ENCODE results near the gene CBL.

Gene CBL

GRCh38 chr11:119205574-119206510 is at the start of gene CBL:
Gene CBL, plus strand, starts transcription at chr11:119206339. Its CDS starts 79 bp downstream, at chr11:119206418.
- no peaks in the 10 kb centered on the region for H3K9me3 Mint-ChIP-seq
- peak within 1 kb of the TSS; percentile 93 to 100 (median 98) for H3K4me3 Mint-ChIP-seq
- peaks cover 34% of the 10 kb centered on the region for H3K4me1 Mint-ChIP-seq
- peak within 1 kb of the TSS; percentile 95 to 97 (median 96) for H3K27ac Mint-ChIP-seq
- peaks cover 4% of the 10 kb centered on the region for H3K27me3 Mint-ChIP-seq (ENCODE audit: low read depth)
- TF ChIP-seq CTCF (IDR thresholded peaks at IDR 0.05; ENCODE audit: unreplicated experiment in 3 of 3): peak; percentile 89 to 95 (median 90)
- no peaks in the 10 kb centered on the region for H3K36me3 Mint-ChIP-seq (ENCODE audit: low read depth)

- Mint-ChIP-seq H3K9me3 (no peaks in the 10 kb centered on the region), H3K27ac (no peak overlapping the region), H3K4me1 (no peaks in the 10 kb centered on the region), H3K36me3 (ENCODE audit: low read depth) (no peaks in the 10 kb centered on the region), H3K27me3 (ENCODE audit: low read depth) (peaks cover 30% of the 10 kb centered on the region), H3K4me3 (no peak overlapping the region)
- no peak for TF ChIP-seq CTCF (IDR thresholded peaks at IDR 0.05; ENCODE audit: unreplicated experiment in 3 of 3)
Measured at GRCh38 chr11:119156496-119156895, 49.6 kb upstream of the CBL start.

GRCh38 chr11:119157063-119157462 is 49.1 kb upstream of the CBL start:
- TF ChIP-seq CTCF (IDR thresholded peaks at IDR 0.05; ENCODE audit: unreplicated experiment in 3 of 3): no peak
- H3K4me3 Mint-ChIP-seq: no peak overlapping the region
- no peaks in the 10 kb centered on the region for H3K36me3 Mint-ChIP-seq (ENCODE audit: low read depth)
- H3K27me3 Mint-ChIP-seq (ENCODE audit: low read depth): peaks cover 24% of the 10 kb centered on the region
- H3K27ac Mint-ChIP-seq: no peak overlapping the region
- no peaks in the 10 kb centered on the region for H3K9me3 Mint-ChIP-seq
- no peaks in the 10 kb centered on the region for H3K4me1 Mint-ChIP-seq

GRCh38 chr11:119158467-119158866 is 47.7 kb upstream of the CBL start:
- no peaks in the 10 kb centered on the region for H3K4me1 Mint-ChIP-seq
- H3K36me3 Mint-ChIP-seq (ENCODE audit: low read depth): no peaks in the 10 kb centered on the region
- H3K4me3 Mint-ChIP-seq: no peak overlapping the region
- no peak overlapping the region for H3K27ac Mint-ChIP-seq
- no peak for TF ChIP-seq CTCF (IDR thresholded peaks at IDR 0.05; ENCODE audit: unreplicated experiment in 3 of 3)
- H3K9me3 Mint-ChIP-seq: no peaks in the 10 kb centered on the region
- H3K27me3 Mint-ChIP-seq (ENCODE audit: low read depth): peaks cover 22% of the 10 kb centered on the region

- TF ChIP-seq CTCF (IDR thresholded peaks at IDR 0.05; ENCODE audit: unreplicated experiment in 3 of 3): no peak
- Mint-ChIP-seq H3K9me3 (no peaks in the 10 kb centered on the region), H3K4me3 (no peak overlapping the region), H3K36me3 (ENCODE audit: low read depth) (no peaks in the 10 kb centered on the region), H3K27me3 (ENCODE audit: low read depth) (peaks cover 13% of the 10 kb centered on the region), H3K27ac (no peak overlapping the region), H3K4me1 (no peaks in the 10 kb centered on the region)
Measured at GRCh38 chr11:119160151-119160550, 46.0 kb upstream of the CBL start.

- TF ChIP-seq CTCF (IDR thresholded peaks at IDR 0.05; ENCODE audit: unreplicated experiment in 3 of 3): no peak
- H3K36me3 Mint-ChIP-seq (ENCODE audit: low read depth): no peaks in the 10 kb centered on the region
- no peak overlapping the region for H3K4me3 Mint-ChIP-seq
- no peaks in the 10 kb centered on the region for H3K4me1 Mint-ChIP-seq
- H3K27me3 Mint-ChIP-seq (ENCODE audit: low read depth): peaks cover 7% of the 10 kb centered on the region
- no peak overlapping the region for H3K27ac Mint-ChIP-seq
- no peaks in the 10 kb centered on the region for H3K9me3 Mint-ChIP-seq
Measured at GRCh38 chr11:119161871-119162270, 44.3 kb upstream of the CBL start.
